NCI-H2029 treated with DMSO at 0.1 percent for 48 hours (cell line): ENCODE results near the gene CDH23.
A peak's percentile ranks its signal among the peaks of the same experiment; 100 is the strongest.

ENCODE experiments used
- DNase-seq: peaks from one replicate; lab custom pipeline; 2025; lab: John Stamatoyannopoulos, UW

Gene CDH23

DNA sequence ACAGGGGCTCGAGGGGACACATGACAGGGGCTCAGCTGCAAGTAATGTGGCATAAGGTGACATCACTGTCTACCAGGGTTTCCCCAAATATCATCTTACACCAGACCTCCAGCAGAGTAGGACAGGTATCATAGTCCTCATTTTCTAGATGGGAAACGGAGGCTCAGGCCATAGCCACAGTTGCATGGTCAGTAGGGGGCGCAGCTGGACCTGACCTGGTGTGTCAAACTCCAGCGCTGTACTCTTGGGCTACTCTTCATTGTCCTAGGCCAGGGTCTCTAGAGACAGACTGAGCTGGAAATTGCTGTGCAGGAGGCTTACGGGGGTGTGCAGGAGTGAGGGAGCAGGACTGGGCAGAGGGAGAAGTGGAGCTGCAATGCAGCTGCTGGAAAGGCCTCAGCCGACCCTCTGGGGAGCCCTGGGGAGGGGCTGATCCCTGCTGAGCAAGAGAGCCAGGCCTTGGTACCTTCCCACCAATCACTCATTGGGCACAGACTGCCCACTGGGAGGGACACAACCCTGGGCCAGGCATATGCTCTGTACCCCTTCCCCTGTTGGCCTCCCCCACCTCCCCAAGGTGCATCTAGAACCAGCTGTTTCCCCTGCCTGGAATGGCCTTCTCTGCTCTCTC lies 89.9 kb downstream of the CDH23 start:
- no peak for DNase-seq

DNA sequence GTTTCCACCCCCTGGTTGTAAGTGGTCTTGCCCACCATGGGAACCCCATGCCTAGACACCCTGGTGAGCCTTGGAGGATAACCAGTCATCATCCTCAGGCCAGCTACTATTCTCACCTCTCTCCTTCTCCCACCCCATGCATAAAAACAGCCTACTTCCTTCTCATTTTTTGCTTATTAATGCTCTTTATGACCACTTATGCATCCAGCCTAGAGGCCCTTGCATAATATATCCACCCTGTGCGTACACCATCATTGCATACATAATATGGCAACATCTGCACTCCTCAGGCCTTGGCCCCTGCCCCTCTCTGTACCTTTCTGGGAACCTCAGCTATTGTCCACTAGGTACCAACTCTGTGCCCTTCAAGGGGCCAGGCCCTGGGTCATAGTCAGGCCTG lies 91.0 kb downstream of the CDH23 start:
- DNase-seq = no peak

- no peak for DNase-seq
Measured at GRCh38 chr10:71489077-71489476, 92.4 kb downstream of the CDH23 start.

- no peak for DNase-seq
Measured at GRCh38 chr10:71492872-71493271, 96.2 kb downstream of the CDH23 start.

- DNase-seq = no peak
Measured at GRCh38 chr10:71493741-71494140, 97.0 kb downstream of the CDH23 start.

- DNase-seq = no peak
Measured at GRCh38 chr10:71494476-71494875, 97.8 kb downstream of the CDH23 start.

DNA sequence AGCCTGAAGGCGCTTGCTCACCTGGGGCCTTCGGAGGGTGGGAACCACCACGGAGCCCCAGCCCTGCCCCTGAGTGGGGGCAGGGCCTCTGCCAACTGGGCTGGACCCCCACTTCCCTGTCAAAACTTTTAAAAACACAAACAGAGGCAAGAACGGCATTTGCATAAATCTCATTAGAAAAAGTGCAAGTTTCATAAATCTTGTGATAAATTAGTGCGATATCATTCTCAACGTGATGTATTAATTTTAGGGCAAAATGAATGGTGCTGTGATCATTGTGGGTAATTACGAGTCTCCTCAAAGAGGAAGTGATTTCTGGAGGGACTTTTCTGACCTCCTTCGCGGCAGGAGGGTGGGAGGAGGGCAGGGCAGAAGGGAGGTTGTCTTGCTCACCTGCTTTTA lies 98.3 kb downstream of the CDH23 start:
- DNase-seq = no peak

DNA sequence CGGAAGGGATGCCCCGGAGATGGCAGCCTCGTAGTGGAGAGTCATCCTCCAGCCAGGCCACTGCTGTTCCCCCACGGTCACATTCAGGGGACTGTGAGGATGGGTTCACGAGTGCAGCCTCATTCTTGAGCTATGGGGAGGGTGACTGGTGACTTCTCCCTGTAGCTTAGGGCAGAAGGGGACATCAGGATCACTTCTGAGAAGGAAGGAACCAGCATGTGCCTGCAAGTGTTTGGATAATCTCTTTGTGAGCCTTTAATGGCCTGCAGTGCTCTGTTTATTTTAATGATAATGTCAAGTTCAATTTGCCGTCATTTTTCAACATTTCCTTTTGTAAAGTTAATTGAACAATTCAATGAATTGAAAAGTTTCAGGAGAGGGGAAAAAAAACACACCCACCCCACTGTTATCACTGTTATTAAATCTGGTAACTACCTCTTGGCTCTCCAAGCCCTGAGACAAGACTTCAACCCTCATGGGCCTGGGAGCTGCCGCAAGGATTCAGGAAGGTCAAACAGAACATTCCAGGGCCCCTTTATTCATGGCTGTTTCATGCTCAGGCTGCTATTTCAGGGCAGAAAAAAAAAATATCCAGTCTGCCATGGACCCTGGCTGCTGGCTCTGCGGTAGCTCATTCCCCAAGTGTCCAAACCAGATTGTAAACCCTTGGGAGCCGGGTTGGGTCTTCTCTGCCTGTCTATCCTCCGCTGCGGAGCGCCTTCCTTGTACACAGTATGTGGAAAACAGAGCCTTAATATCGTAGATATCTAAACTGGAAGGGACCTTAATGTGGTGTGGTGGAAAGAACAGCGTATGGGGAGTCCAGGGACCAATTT lies 100.4 kb downstream of the CDH23 start:
- no peak for DNase-seq

- DNase-seq = no peak
Measured at GRCh38 chr10:71497763-71498326, 101.1 kb downstream of the CDH23 start.

DNA sequence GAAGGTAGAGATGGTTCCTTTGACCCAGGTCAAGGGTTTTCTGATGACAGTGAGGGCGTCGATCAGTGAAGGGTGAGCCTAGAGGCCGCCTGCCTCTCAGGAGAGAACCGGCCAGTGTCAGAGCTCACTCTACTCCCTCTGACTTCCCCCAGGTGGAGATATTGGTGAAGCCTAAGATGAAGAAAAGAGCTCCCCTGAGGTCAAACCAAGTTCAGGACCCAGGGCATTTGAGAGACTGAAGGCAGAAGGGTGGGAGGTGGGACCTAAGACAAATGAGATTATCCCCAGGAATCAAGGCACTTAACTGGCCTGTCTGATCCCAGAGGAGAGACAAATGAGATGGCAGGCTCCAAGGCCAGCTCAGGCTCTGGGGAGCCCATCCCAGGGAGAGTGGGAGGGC lies 104.7 kb downstream of the CDH23 start:
- no peak for DNase-seq

GRCh38 chr10:71502190-71502589 lies 105.5 kb downstream of the CDH23 start:
- DNase-seq = no peak

DNA sequence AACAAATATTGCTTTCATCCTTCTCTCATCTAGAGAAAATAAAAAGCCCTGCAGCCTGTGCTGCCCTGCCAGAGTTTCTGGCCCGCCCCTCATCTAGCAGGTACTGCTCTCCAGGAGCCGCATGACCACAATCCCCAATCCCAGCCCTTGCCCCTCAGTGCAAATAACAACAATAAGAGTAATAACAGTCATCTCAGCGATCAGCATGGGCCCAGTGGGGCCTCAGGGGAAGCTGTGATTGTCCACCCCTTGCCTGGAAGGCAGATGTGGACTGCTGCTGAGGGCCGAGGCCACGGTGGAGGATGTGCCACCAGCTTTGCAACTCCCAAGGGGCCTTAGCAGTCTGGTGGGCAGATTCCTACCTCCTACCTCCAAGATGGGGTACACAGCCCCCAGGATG lies 106.1 kb downstream of the CDH23 start:
- no peak for DNase-seq

DNA sequence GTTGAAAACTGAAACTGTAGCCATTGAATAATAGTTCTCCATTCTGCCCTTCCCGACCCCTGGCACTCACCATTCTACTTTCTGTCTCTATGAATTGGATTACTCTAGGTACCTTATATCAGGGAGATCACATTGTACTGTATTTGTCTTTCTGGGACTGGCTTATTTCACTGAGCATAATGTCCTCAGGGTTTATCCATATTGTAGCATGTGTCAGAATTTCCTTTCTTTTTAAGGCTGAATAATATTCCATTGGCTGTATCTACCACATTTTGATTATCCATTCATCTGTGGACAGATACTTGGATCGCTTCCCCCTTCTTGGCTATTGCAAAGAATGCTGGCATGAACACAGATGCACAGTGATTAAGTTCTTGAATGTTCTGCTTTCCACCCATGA lies 107.4 kb downstream of the CDH23 start:
- DNase-seq = no peak

DNA sequence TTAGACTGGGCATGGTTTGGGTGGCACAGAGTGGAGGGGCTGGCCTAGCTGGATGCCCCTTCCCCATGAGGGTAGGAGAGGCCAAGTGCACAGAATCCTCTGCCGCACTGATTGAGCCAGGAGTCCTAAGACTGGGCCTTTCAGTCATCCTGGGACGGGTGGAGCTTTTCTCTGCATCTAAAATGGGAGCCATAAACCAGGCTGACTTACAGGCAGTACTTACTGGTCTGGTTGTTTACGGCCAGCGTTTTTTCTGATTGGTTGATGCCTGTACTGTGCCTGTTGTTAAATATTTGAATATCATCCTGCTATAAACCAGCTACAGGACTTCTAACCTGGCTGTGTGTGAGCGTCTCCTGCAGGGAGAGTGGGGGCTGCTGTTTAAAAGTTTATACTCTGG lies 107.8 kb downstream of the CDH23 start:
- DNase-seq = no peak

DNA sequence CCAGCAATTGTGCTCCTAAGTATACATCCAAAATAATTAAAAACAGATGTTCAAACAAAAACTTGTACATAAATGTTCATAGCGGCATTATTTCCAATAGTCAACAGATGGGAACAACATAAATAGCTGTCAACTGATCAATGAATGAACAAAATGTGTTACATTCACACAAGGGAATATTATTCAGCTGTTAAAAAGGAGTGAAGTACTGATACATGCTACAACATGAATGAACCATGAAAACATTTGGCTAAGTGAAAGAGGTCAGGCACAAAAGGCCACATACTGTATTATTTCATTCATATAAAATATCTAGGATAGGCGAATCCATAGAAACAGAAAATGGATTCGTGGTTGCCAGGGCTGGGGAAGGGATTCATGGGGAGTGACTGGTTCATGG lies 109.1 kb downstream of the CDH23 start:
- DNase-seq = no peak

GRCh38 chr10:71509444-71509843 lies 112.7 kb downstream of the CDH23 start:
- DNase-seq = no peak

DNA sequence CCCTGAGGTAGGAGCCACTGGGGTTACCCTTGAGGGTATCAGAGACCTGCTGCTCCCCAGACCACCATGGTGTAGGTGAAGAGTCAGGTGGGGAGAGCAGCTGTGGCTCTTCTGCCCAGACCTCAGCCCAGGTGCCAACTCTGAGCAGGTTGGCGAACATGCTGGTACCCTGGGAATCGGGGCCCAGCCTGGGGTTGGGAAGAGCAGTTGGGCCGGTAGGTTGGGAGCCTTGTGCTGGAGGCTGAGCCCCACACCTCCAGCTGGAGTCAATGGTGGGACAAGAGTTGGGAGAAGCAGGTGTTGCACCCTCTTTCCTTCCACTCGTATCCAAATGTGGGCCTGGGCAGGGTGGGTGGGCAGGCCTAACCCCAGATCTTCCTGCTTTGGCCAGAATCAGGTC lies 114.5 kb downstream of the CDH23 start:
- DNase-seq = no peak

- DNase-seq = no peak
Measured at GRCh38 chr10:71512312-71512711, 115.6 kb downstream of the CDH23 start.

- DNase-seq = peak; percentile 78
Measured at GRCh38 chr10:71512761-71513539, 116.2 kb downstream of the CDH23 start.

DNA sequence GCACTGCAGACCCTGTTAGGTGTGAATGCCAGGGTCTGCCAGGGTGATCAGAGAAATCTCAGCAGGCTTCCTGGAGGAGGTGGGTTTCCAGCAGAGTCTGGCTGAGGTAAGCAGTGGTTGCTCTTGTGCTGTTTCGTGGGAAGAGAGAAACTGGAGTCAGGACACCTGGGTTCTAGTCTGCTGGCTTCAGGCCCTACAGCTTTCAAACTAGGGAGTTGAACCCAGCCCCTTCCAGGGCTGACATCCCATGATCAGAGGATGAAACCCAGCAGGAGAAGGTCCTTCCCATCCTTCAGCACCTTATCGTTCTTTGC lies 116.8 kb downstream of the CDH23 start:
- DNase-seq = no peak

GRCh38 chr10:71513936-71514335 lies 117.2 kb downstream of the CDH23 start:
- DNase-seq = no peak

- no peak for DNase-seq
Measured at GRCh38 chr10:71515531-71516172, 118.9 kb downstream of the CDH23 start.
